Esophagus muscularis mucosa (tissue), 4 donors: ENCODE results near the gene CEP135. TPM values are rescaled to one million over a fixed set of nuclear protein-coding genes. Genes with fewer than 3 reads are reported as not detected.
"Not testable (repeated sequence)": the region's sequence is repeated elsewhere in the genome, so short reads cannot be mapped to it uniquely, and the experiment has no call there.

ENCODE experiments used
- DNase-seq: peaks from one replicate; pipeline ENCODE4 v3.0.0-alpha.2; 2017; ENCODE audit errors: extremely low spot score
- H3K27ac ChIP-seq, 4 donors: fragments of 200-600 bp; sonication (generic); replicated peaks in 1 of 4; 1 replicate in 3 of 4; 2 replicates in 1 of 4; pipeline ENCODE4 v1.5.1; 2016 to 2019; ENCODE audit warnings: mild to moderate bottlenecking in 1 of 4
- H3K27me3 ChIP-seq, 4 donors: fragments of 200-600 bp; sonication (generic); one replicate each; pipeline versions ENCODE4 v1.5.1 to v1.6.0; 2016 to 2019
- H3K36me3 ChIP-seq, 4 donors: fragments of 200-600 bp; sonication (generic); one replicate each; pipeline ENCODE4 v1.5.1; 2016 to 2019
- H3K4me1 ChIP-seq, 4 donors: fragments of 200-600 bp; sonication (generic); one replicate each; pipeline ENCODE4 v1.5.1; 2016 to 2019
- H3K4me3 ChIP-seq, 4 donors: fragments of 200-600 bp; sonication (generic); 1 replicate in 2 of 4; 2 replicates in 2 of 4; pipeline ENCODE4 v1.5.1; 2016 to 2019; ENCODE audit warnings: mild to moderate bottlenecking in 4 of 4, moderate library complexity in 1 of 4
- H3K9me3 ChIP-seq, 4 donors: fragments of 200-600 bp; sonication (generic); 1 replicate in 3 of 4; 2 replicates in 1 of 4; pipeline ENCODE4 v1.5.1; 2016 to 2019
- EP300 ChIP-seq: sonication (generic); formaldehyde crosslinking; IDR thresholded peaks from one replicate; pipeline ENCODE4 v1.6.1; 2017; ENCODE audit warnings: antibody characterized with exemption
- POLR2A ChIP-seq: fragments of 450-650 bp; IDR thresholded peaks from one replicate; pipeline ENCODE4 v1.6.1; 2017; ENCODE audit warnings: antibody characterized with exemption, moderate library complexity, mild to moderate bottlenecking, low read depth
- POLR2AphosphoS5 ChIP-seq, 2 donors: sonication (generic); formaldehyde crosslinking; IDR thresholded peaks; one replicate each; pipeline ENCODE4 v1.6.1; 2017; ENCODE audit warnings: antibody characterized with exemption in 2 of 2
- WGBS: methylation state at CpG from one replicate; pipeline ENCODE4 v1.1.5; 2018; 5-methylcytosine and 5-hydroxymethylcytosine counted together
- intact Hi-C: fragments of 100-400 bp; cut with DNase I; formaldehyde crosslinking; loops from one replicate; pipeline ENCODE4 v1.15.1; 2023
- total RNA-seq, 4 donors: library from RNA; depleted of rRNA; stranded (reverse); fragments of >200 nt; gene quantifications; one replicate each; pipeline versions ENCODE4 v1.1.0 to v1.2.1, GENCODE V29; 2016
- TF ChIP-seq, protein P1 (sequence below), 3 experiments: fragments of 200-600 bp in 2 of 3; fragments of 450-650 bp in 1 of 3; sonication (generic) in 2 of 3; IDR thresholded peaks; one replicate each; pipeline ENCODE4 v1.5.1; 2017 to 2019; ENCODE audit warnings: antibody characterized with exemption in 3 of 3, mild to moderate bottlenecking in 2 of 3, moderate library complexity in 1 of 3

The CEP135 gene
- total RNA-seq, 4 donors from 2014 or later = 3.5 to 5.0 (median 3.8) TPM

GRCh38 chr4:55928846-55929245 is 19.9 kb upstream of the CEP135 start:
- H3K9me3 ChIP-seq = peaks cover 0 to 4% (median 0%) of the 10 kb centered on the region in 4 donors
- H3K4me1 ChIP-seq = no peaks in the 10 kb centered on the region
- no peak overlapping the region for H3K27ac ChIP-seq
- 76% methylated on average over 1 of the region's 1 CpG for WGBS
- TF ChIP-seq EP300 (no peak), POLR2AphosphoS5 (IDR thresholded peaks at IDR 0.05) (no peak), POLR2A (no peak)
- TF ChIP-seq, protein P1, sequence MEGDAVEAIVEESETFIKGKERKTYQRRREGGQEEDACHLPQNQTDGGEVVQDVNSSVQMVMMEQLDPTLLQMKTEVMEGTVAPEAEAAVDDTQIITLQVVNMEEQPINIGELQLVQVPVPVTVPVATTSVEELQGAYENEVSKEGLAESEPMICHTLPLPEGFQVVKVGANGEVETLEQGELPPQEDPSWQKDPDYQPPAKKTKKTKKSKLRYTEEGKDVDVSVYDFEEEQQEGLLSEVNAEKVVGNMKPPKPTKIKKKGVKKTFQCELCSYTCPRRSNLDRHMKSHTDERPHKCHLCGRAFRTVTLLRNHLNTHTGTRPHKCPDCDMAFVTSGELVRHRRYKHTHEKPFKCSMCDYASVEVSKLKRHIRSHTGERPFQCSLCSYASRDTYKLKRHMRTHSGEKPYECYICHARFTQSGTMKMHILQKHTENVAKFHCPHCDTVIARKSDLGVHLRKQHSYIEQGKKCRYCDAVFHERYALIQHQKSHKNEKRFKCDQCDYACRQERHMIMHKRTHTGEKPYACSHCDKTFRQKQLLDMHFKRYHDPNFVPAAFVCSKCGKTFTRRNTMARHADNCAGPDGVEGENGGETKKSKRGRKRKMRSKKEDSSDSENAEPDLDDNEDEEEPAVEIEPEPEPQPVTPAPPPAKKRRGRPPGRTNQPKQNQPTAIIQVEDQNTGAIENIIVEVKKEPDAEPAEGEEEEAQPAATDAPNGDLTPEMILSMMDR (IDR thresholded peaks at IDR 0.05) = no peak
- no peaks in the 10 kb centered on the region for H3K36me3 ChIP-seq
- no peak for DNase-seq
- H3K4me3 ChIP-seq = no peak overlapping the region
- H3K27me3 ChIP-seq = no peaks in the 10 kb centered on the region
- intact Hi-C loops = no loop called here

- no peak for DNase-seq
- Histone ChIP-seq H3K4me1 (no peaks in the 10 kb centered on the region), H3K27me3 (no peaks in the 10 kb centered on the region), H3K27ac (no peak overlapping the region), H3K36me3 (no peaks in the 10 kb centered on the region), H3K4me3 (no peak overlapping the region), H3K9me3 (peaks cover 0 to 4% (median 0%) of the 10 kb centered on the region in 4 donors)
- intact Hi-C loops = no loop called here
- WGBS = 68% methylated on average over 2 of the region's 2 CpGs
- no peak for TF ChIP-seq POLR2AphosphoS5 (IDR thresholded peaks at IDR 0.05)
- TF ChIP-seq, protein P1 (IDR thresholded peaks at IDR 0.05) = no peak
- TF ChIP-seq POLR2A = no peak
- TF ChIP-seq EP300 = no peak
These were observed 17.7 kb upstream of the CEP135 start for GRCh38 chr4:55931043-55931442.

DNA sequence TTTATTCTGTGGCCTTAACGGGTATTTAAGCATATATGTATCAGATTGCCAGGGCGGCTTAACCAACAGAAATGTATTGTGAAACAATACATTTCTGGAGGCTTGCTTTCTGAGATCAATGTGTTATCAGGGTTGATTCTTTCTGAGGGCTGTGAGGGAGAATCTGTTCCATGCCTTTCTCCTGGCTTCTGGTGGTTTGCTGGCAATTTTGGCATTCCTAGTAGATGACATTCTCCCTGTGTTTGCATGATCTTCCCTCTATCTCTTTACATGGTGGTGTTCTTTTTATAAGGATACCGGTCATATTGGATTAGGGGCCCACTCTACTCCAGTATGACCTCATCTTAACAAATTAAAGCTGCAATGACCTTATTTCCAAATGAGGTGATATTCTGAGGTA is 16.9 kb upstream of the CEP135 start:
- H3K9me3 ChIP-seq = peaks cover 0 to 4% (median under 1%) of the 10 kb centered on the region in 4 donors
- WGBS = 93% methylated on average over 3 of the region's 3 CpGs
- H3K4me1 ChIP-seq = no peaks in the 10 kb centered on the region
- no peak for DNase-seq
- H3K27ac ChIP-seq = no peak overlapping the region
- H3K36me3 ChIP-seq = peaks cover 0 to under 1% (median 0%) of the 10 kb centered on the region in 4 donors
- no peaks in the 10 kb centered on the region for H3K27me3 ChIP-seq
- no peak overlapping the region for H3K4me3 ChIP-seq
- TF ChIP-seq POLR2A (no peak), POLR2AphosphoS5 (IDR thresholded peaks at IDR 0.05) (no peak), EP300 (no peak)
- TF ChIP-seq, protein P1 (IDR thresholded peaks at IDR 0.05) = no peak
- intact Hi-C loops = no loop called here

DNA sequence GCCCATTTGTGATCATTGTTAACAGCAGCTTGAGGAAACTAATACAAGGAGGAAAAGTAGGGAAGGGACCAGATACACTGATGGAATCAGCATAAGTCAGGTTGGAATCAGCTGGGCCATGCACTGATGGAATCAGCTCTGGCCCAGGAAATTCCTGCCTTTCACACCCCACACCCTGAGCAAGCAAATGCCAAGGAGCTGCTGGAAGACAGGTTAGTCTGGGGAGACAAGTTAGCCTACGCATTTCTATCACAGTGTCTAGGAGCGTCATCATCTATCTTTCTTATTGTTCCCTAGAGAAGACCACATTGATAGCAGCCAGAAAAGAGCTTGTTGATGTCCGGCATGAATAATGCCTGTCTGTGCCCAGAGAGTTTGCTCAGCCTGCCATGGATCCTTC is 16.2 kb upstream of the CEP135 start:
- no peak for DNase-seq
- intact Hi-C loops = no loop called here
- Histone ChIP-seq H3K4me3 (no peak overlapping the region), H3K27ac (no peak overlapping the region), H3K4me1 (no peaks in the 10 kb centered on the region), H3K9me3 (peaks cover 0 to 7% (median 5%) of the 10 kb centered on the region in 4 donors), H3K36me3 (peaks cover 0 to 8% (median 0%) of the 10 kb centered on the region in 4 donors), H3K27me3 (peaks cover 0 to 4% (median 0%) of the 10 kb centered on the region in 4 donors)
- TF ChIP-seq, protein P1 (IDR thresholded peaks at IDR 0.05) = no peak
- no peak for TF ChIP-seq POLR2A
- TF ChIP-seq POLR2AphosphoS5 (IDR thresholded peaks at IDR 0.05) = no peak
- TF ChIP-seq EP300 = no peak
- 84% methylated on average over 3 of the region's 3 CpGs for WGBS

GRCh38 chr4:55933611-55934010 is 15.1 kb upstream of the CEP135 start:
- Histone ChIP-seq H3K36me3 (peaks cover 0 to 19% (median 2%) of the 10 kb centered on the region in 4 donors), H3K4me1 (no peaks in the 10 kb centered on the region), H3K4me3 (no peak overlapping the region), H3K27me3 (peaks cover 0 to 4% (median 0%) of the 10 kb centered on the region in 4 donors), H3K27ac (no peak overlapping the region), H3K9me3 (peaks cover 0 to 16% (median 7%) of the 10 kb centered on the region in 4 donors)
- whole genome bisulfite sequencing = 79% methylated on average over 2 of the region's 2 CpGs
- intact Hi-C loops = no loop called here
- TF ChIP-seq, protein P1 (IDR thresholded peaks at IDR 0.05) = no peak
- TF ChIP-seq POLR2AphosphoS5 (IDR thresholded peaks at IDR 0.05) (no peak), POLR2A (no peak), EP300 (no peak)
- DNase-seq = no peak

GRCh38 chr4:55935907-55936306 is 12.8 kb upstream of the CEP135 start:
- WGBS = 93% methylated on average over 6 of the region's 6 CpGs
- H3K4me1 ChIP-seq, H3K27me3 ChIP-seq, H3K27ac ChIP-seq, H3K4me3 ChIP-seq, DNase-seq, intact Hi-C loops: not testable (repeated sequence)
- peaks cover 0 to 16% (median 5%) of the 10 kb centered on the region in 4 donors for H3K9me3 ChIP-seq
- peaks cover 0 to 31% (median 3%) of the 10 kb centered on the region in 4 donors for H3K36me3 ChIP-seq
